ENCODE results near the gene C1orf232. TPM values are rescaled to one million over a fixed set of nuclear protein-coding genes. Genes with fewer than 3 reads are reported as not detected.

The C1orf232 gene
- total RNA-seq, 3 donors from 2014 or later (not counting 1 experiment from before 2014, with no cell fraction given): not detected

DNA sequence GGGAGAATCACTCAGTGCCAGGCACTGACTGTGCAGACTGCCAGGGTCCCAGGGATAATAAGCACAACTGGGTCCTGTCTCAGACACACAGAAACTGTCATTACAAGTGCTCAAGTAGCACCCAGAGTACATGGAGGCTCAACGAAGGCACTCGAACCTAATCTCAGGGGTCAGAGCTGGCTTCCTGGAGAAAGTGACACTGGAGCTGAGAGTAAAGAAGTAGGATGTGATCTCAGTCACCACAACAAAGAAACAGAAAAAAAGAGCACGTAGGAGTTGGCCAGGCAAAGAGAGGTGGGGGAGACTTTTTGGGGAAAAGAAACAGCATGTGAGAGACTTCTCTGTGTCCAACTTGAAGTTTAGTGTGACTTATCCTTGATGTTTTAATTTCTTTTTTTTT lies 23.0 kb upstream of the C1orf232 start:
- Histone ChIP-seq H3K27ac (ENCODE audit: low read length) (no peak overlapping the region), H3K36me3 (ENCODE audit: control insufficient read depth, insufficient read depth, low read length) (no peaks in the 10 kb centered on the region), H3K4me1 (ENCODE audit: control insufficient read depth, insufficient read depth, low read length) (no peaks in the 10 kb centered on the region), H3K27me3 (ENCODE audit: control insufficient read depth, insufficient read depth, low read length) (no peaks in the 10 kb centered on the region), H3K4me3 (ENCODE audit: low read length) (no peak overlapping the region), H3K9me3 (ENCODE audit: control insufficient read depth, insufficient read depth, low read length) (no peaks in the 10 kb centered on the region)
- ATAC-seq: no peak
- no peak overlapping the region for H3K27ac Mint-ChIP-seq
- DNase-seq: no peak
- H3K27me3 Mint-ChIP-seq (ENCODE audit: low read depth in 2 of 2): peaks cover 4 to 7% of the 10 kb centered on the region in 2 donors
- TF ChIP-seq CTCF (IDR thresholded peaks at IDR 0.05): no peak
- H3K9me3 Mint-ChIP-seq: no peaks in the 10 kb centered on the region
- H3K4me3 Mint-ChIP-seq: no peak overlapping the region
- WGBS (ENCODE audit: insufficient coverage): 11% methylated on average over 3 of the region's 3 CpGs
- intact Hi-C loops (cut with micrococcal nuclease): no loop called here
- no peaks in the 10 kb centered on the region for H3K36me3 Mint-ChIP-seq
- H3K4me1 Mint-ChIP-seq: peaks cover 0 to 4% of the 10 kb centered on the region in 2 donors

DNA sequence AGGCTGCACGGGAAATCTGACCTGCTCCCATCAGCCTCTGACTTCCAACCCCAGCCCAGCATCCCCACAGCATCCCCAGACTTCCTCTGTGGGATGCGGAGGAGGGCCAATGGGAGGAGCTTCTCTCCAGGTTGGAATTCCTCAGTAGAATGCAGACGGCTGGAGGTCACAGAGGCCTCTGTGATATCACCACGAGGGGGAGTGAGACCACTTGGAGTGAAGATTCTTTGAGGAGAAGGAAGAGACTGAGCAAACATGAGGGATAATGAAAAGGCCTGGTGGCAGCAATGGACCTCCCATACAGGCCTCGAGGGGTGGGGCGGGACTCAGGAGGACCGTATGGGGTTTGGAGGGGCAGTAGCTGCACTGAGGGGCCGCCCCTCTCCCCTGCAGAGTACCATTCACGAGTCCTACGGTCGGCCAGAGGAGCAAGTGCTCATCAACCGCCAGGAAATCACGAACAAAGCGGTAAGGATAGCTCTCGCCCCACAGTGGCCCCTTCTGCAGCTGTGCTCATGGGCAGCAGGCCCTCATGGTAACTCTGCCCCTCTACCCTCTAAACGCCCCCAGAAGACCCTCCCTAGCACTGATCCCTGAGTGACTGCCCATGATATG lies 21.7 kb upstream of the C1orf232 start, which contains the start of gene CATSPER4:
TSS of gene CATSPER4 (plus strand) at position 230 of the 615 bp plus-strand sequence. CDS start at position 256, 26 bp downstream.
- peaks cover 0 to 3% of the 10 kb centered on the region in 2 donors for H3K27me3 Mint-ChIP-seq (ENCODE audit: low read depth in 2 of 2)
- H3K27ac Mint-ChIP-seq: no peak within 1 kb of the TSS
- no peaks in the 10 kb centered on the region for H3K36me3 ChIP-seq (ENCODE audit: control insufficient read depth, insufficient read depth, low read length)
- no peak within 1 kb of the TSS for H3K4me3 ChIP-seq (ENCODE audit: low read length)
- no peaks in the 10 kb centered on the region for H3K4me1 ChIP-seq (ENCODE audit: control insufficient read depth, insufficient read depth, low read length)
- H3K9me3 ChIP-seq (ENCODE audit: control insufficient read depth, insufficient read depth, low read length): no peaks in the 10 kb centered on the region
- peaks cover 0 to 4% of the 10 kb centered on the region in 2 donors for H3K4me1 Mint-ChIP-seq
- H3K4me3 Mint-ChIP-seq: no peak within 1 kb of the TSS
- intact Hi-C loops (cut with micrococcal nuclease): no loop called here
- no peaks in the 10 kb centered on the region for H3K36me3 Mint-ChIP-seq
- no peaks in the 10 kb centered on the region for H3K27me3 ChIP-seq (ENCODE audit: control insufficient read depth, insufficient read depth, low read length)
- no peak within 1 kb of the TSS for H3K27ac ChIP-seq (ENCODE audit: low read length)
- WGBS (ENCODE audit: insufficient coverage): 73% methylated on average over 16 of the region's 16 CpGs
- TF ChIP-seq CTCF (IDR thresholded peaks at IDR 0.05): no peak
- ATAC-seq (no peak), DNase-seq (peak in 1 of 2 donors; percentile 44)
- no peaks in the 10 kb centered on the region for H3K9me3 Mint-ChIP-seq

- no peaks in the 10 kb centered on the region for H3K27me3 ChIP-seq (ENCODE audit: control insufficient read depth, insufficient read depth, low read length)
- Mint-ChIP-seq H3K36me3 (no peaks in the 10 kb centered on the region), H3K4me1 (peaks cover 0 to 4% of the 10 kb centered on the region in 2 donors), H3K9me3 (no peaks in the 10 kb centered on the region), H3K27ac (no peak overlapping the region), H3K4me3 (no peak overlapping the region), H3K27me3 (ENCODE audit: low read depth in 2 of 2) (peaks cover 0 to 3% of the 10 kb centered on the region in 2 donors)
- no peaks in the 10 kb centered on the region for H3K4me1 ChIP-seq (ENCODE audit: control insufficient read depth, insufficient read depth, low read length)
- no peaks in the 10 kb centered on the region for H3K36me3 ChIP-seq (ENCODE audit: control insufficient read depth, insufficient read depth, low read length)
- H3K4me3 ChIP-seq (ENCODE audit: low read length): no peak overlapping the region
- TF ChIP-seq CTCF (IDR thresholded peaks at IDR 0.05): no peak
- no peaks in the 10 kb centered on the region for H3K9me3 ChIP-seq (ENCODE audit: control insufficient read depth, insufficient read depth, low read length)
- intact Hi-C loops (cut with micrococcal nuclease): no loop called here
- 90% methylated on average over 7 of the region's 7 CpGs for WGBS (ENCODE audit: insufficient coverage)
- no peak for DNase-seq
- H3K27ac ChIP-seq (ENCODE audit: low read length): no peak overlapping the region
- ATAC-seq: no peak
Observed at GRCh38 chr1:26189751-26190275, 21.1 kb upstream of the C1orf232 start.
